H1 (cell line): ENCODE measurements around the gene ALK. TPM values are rescaled to one million over a fixed set of nuclear protein-coding genes. Genes with fewer than 3 reads are reported as not detected.

Source experiments
- CTCF ChIA-PET: fragments of 300-600 bp; sonication (Branson Sonifier 250); formaldehyde crosslinking; loops from one replicate; lab custom pipeline; 2021; ENCODE audit not compliant: partially characterized antibody; lab: Charles Lee
- POLR2A ChIA-PET: fragments of 300-600 bp; sonication (Branson Sonifier 250); formaldehyde crosslinking; loops from one replicate; lab custom pipeline; 2021; ENCODE audit warnings: inconsistent platforms; ENCODE audit not compliant: partially characterized antibody; lab: Charles Lee
- DNase-seq, 2 experiments: peaks; one replicate each; pipeline versions ENCODE4 v3.0.0 to v3.0.0-alpha.2; 2010 to 2022; ENCODE audit warnings: low spot score in 2 of 2, low read depth in 1 of 2, mixed read lengths in 1 of 2
- FAIRE-seq: peaks from 2 replicates; lab custom pipeline; 2011; peaks lifted over from hg19 to GRCh38; lab: Jason Lieb, UNC
- H2AFZ ChIP-seq: 2 replicates; pipeline ENCODE4 v1.8.1; 2012; ENCODE audit warnings: low read length, inconsistent platforms
- H2AK5ac ChIP-seq: 2 replicates; pipeline ENCODE4 v1.6.1; 2013; ENCODE audit warnings: low read depth, low read length
- H2BK120ac ChIP-seq: replicated peaks from 2 replicates; pipeline ENCODE3; 2013; ENCODE audit warnings: low read depth, low read length, inconsistent platforms
- H2BK12ac ChIP-seq: 2 replicates; pipeline ENCODE4 v1.6.1; 2013; ENCODE audit warnings: low read depth, low read length
- H2BK15ac ChIP-seq: 2 replicates; pipeline ENCODE4 v1.6.1; 2013; ENCODE audit warnings: low read length
- H2BK20ac ChIP-seq: 2 replicates; pipeline ENCODE4 v1.6.1; 2013; ENCODE audit warnings: low read length
- H2BK5ac ChIP-seq: 2 replicates; pipeline ENCODE4 v1.6.1; 2013; ENCODE audit warnings: low read depth, low read length
- H3K14ac ChIP-seq: 2 replicates; pipeline ENCODE4 v1.6.1; 2013; ENCODE audit warnings: inconsistent platforms; ENCODE audit not compliant: insufficient read length
- H3K18ac ChIP-seq: 2 replicates; pipeline ENCODE4 v1.6.1; 2013; ENCODE audit warnings: low read length; ENCODE audit errors: extremely low read depth
- H3K23ac ChIP-seq: 2 replicates; pipeline ENCODE4 v1.6.1; 2013; ENCODE audit warnings: inconsistent platforms; ENCODE audit not compliant: insufficient read length
- H3K23me2 ChIP-seq: 2 replicates; pipeline ENCODE4 v1.6.1; 2013; ENCODE audit warnings: low read depth, low read length
- H3K27ac ChIP-seq: 2 replicates; pipeline ENCODE4 v1.6.1; 2011; ENCODE audit warnings: low read depth, low read length, inconsistent platforms
- H3K27me3 ChIP-seq, 4 experiments: replicated peaks in 1 of 4; 1 replicate in 1 of 4; 2 replicates in 3 of 4; pipeline versions ENCODE4 v1.6.1 to v1.8.1; 2011 to 2013; ENCODE audit warnings: low read length in 3 of 4, mild to moderate bottlenecking in 3 of 4, inconsistent platforms in 2 of 4, mixed read lengths in 2 of 4, moderate library complexity in 1 of 4; ENCODE audit not compliant: control insufficient read depth in 3 of 4, insufficient read depth in 3 of 4; ENCODE audit errors: extremely low read depth in 1 of 4
- H3K36me3 ChIP-seq, 4 experiments: 2 replicates each; pipeline versions ENCODE4 v1.6.1 to v1.8.1; 2011 to 2013; ENCODE audit warnings: mild to moderate bottlenecking in 4 of 4, low read length in 3 of 4, moderate library complexity in 2 of 4, control low read depth in 1 of 4, inconsistent platforms in 1 of 4; ENCODE audit not compliant: insufficient read depth in 4 of 4, control insufficient read depth in 2 of 4
- H3K4ac ChIP-seq: replicated peaks from 2 replicates; pipeline ENCODE3; 2013; ENCODE audit warnings: low read length, low read depth, mixed read lengths, inconsistent platforms; ENCODE audit not compliant: insufficient read length
- H3K4me1 ChIP-seq, 4 experiments: replicated peaks in 1 of 4; 1 replicate in 1 of 4; 2 replicates in 3 of 4; pipeline versions ENCODE4 v1.6.1 to v1.8.1; 2011 to 2013; ENCODE audit warnings: low read length in 3 of 4, inconsistent platforms in 2 of 4, mixed read lengths in 1 of 4; ENCODE audit not compliant: insufficient read depth in 4 of 4, control insufficient read depth in 3 of 4
- H3K4me2 ChIP-seq, 2 experiments: 2 replicates each; pipeline versions ENCODE4 v1.6.1 to v1.8.1; 2011 to 2013; ENCODE audit warnings: low read depth in 2 of 2, low read length in 2 of 2, control low read depth in 1 of 2, inconsistent platforms in 1 of 2, mild to moderate bottlenecking in 1 of 2; ENCODE audit not compliant: insufficient read depth in 1 of 2
- H3K4me3 ChIP-seq, 4 experiments: fragments of 200-600, 300-600 bp in 1 of 4; sonication (generic), shearing (Covaris generic), sonication (Bioruptor Twin) in 1 of 4; 2 replicates each; pipeline versions ENCODE4 v1.5.1 to v1.8.1; 2011 to 2016; ENCODE audit warnings: low read length in 4 of 4, low read depth in 3 of 4, control low read depth in 2 of 4, inconsistent platforms in 2 of 4, mild to moderate bottlenecking in 2 of 4, mixed read lengths in 1 of 4, moderate library complexity in 1 of 4; ENCODE audit not compliant: insufficient read depth in 2 of 4; ENCODE audit errors: extremely low read depth in 1 of 4
- H3K56ac ChIP-seq: replicated peaks from 2 replicates; pipeline ENCODE3; 2013; ENCODE audit warnings: low read depth, mild to moderate bottlenecking, mixed read lengths, low read length, inconsistent platforms; ENCODE audit not compliant: insufficient read length
- H3K79me1 ChIP-seq: 2 replicates; pipeline ENCODE4 v1.6.1; 2013; ENCODE audit warnings: low read depth, low read length, control low read depth
- H3K79me2 ChIP-seq, 2 experiments: 2 replicates each; pipeline versions ENCODE4 v1.6.1 to v1.8.1; 2012 to 2013; ENCODE audit warnings: low read length in 2 of 2, mild to moderate bottlenecking in 2 of 2, inconsistent platforms in 1 of 2; ENCODE audit not compliant: insufficient read depth in 2 of 2, control insufficient read depth in 1 of 2
- H3K9ac ChIP-seq, 4 experiments: replicated peaks in 1 of 4; 1 replicate in 1 of 4; 2 replicates in 3 of 4; pipeline versions ENCODE4 v1.6.1 to v1.8.1; 2011 to 2013; ENCODE audit warnings: low read depth in 3 of 4, low read length in 3 of 4, control low read depth in 2 of 4, mild to moderate bottlenecking in 2 of 4, moderate library complexity in 2 of 4, inconsistent platforms in 1 of 4; ENCODE audit errors: extremely low read depth in 1 of 4
- H3K9me3 ChIP-seq, 2 experiments: 2 replicates each; pipeline versions ENCODE4 v1.6.1 to v1.8.1; 2012 to 2013; ENCODE audit warnings: mild to moderate bottlenecking in 2 of 2, moderate library complexity in 2 of 2, control low read depth in 1 of 2, inconsistent platforms in 1 of 2, low read depth in 1 of 2, low read length in 1 of 2, mixed read lengths in 1 of 2; ENCODE audit not compliant: insufficient read depth in 2 of 2
- H4K20me1 ChIP-seq, 2 experiments: replicated peaks in 1 of 2; 2 replicates each; pipeline versions ENCODE3 to v1.8.1; 2011 to 2013; ENCODE audit warnings: inconsistent platforms in 2 of 2, low read length in 2 of 2, mild to moderate bottlenecking in 1 of 2; ENCODE audit not compliant: insufficient read depth in 2 of 2, control insufficient read depth in 1 of 2
- H4K5ac ChIP-seq: 2 replicates; pipeline ENCODE4 v1.6.1; 2013; ENCODE audit warnings: low read length, low read depth, mixed read lengths, inconsistent platforms; ENCODE audit not compliant: insufficient read length
- H4K8ac ChIP-seq: 2 replicates; pipeline ENCODE4 v1.8.0; 2013; ENCODE audit warnings: mild to moderate bottlenecking, moderate library complexity, low read length, inconsistent platforms; ENCODE audit not compliant: insufficient read depth; ENCODE audit errors: extremely low read depth
- H4K91ac ChIP-seq: replicated peaks from 2 replicates; pipeline ENCODE3; 2013; ENCODE audit warnings: low read length, mixed read lengths, inconsistent platforms; ENCODE audit not compliant: insufficient read length
- CBX8 ChIP-seq: fragments of 300-800, 300-1000 bp; sonication (generic); IDR thresholded peaks from 2 replicates; pipeline ENCODE4 v1.7.1; 2016; ENCODE audit warnings: low read depth, low read length, borderline replicate concordance
- CEBPB ChIP-seq: IDR thresholded peaks from 2 replicates; pipeline ENCODE4 v1.6.1; 2012; ENCODE audit warnings: low read depth, low read length
- JUND ChIP-seq: IDR thresholded peaks from 2 replicates; pipeline ENCODE4 v1.6.1; 2011; ENCODE audit warnings: mild to moderate bottlenecking, improper control_type of control experiment, low read length
- PHF8 ChIP-seq: fragments of 200-600 bp; sonication (generic); conservative IDR thresholded peaks from 2 replicates; pipeline ENCODE4 v1.7.1; 2012; ENCODE audit warnings: low read depth, mild to moderate bottlenecking, inconsistent platforms, low read length, moderate library complexity
- POU5F1 ChIP-seq: IDR thresholded peaks from 2 replicates; pipeline ENCODE4 v1.6.1; 2011; ENCODE audit warnings: low read depth, mild to moderate bottlenecking, low read length, moderate library complexity
- SP4 ChIP-seq: IDR thresholded peaks from 2 replicates; pipeline ENCODE4 v1.6.1; 2012; ENCODE audit warnings: low read length, inconsistent platforms
- SRF ChIP-seq: IDR thresholded peaks from 2 replicates; pipeline ENCODE4 v1.6.1; 2011; ENCODE audit warnings: mild to moderate bottlenecking, low read depth, low read length, moderate library complexity
- ZNF274 ChIP-seq: IDR thresholded peaks from 2 replicates; pipeline ENCODE4 v1.7.0; 2012; ENCODE audit warnings: low read length, borderline replicate concordance; ENCODE audit errors: extremely low read depth
- WGBS, 2 experiments: shearing (Covaris generic) in 1 of 2; methylation state at CpG; one replicate each; pipeline versions ENCODE4 v1.1.6 to v1.1.7; 2013 to 2015; ENCODE audit warnings: low lambda C conversion rate in 2 of 2, mixed read lengths in 2 of 2, inconsistent platforms in 1 of 2, low coverage in 1 of 2, missing lambda C conversion rate in 1 of 2; ENCODE audit not compliant: insufficient replicate concordance in 2 of 2, insufficient coverage in 1 of 2, insufficient read length in 1 of 2; ENCODE audit errors: extremely low coverage in 1 of 2, missing lambda C conversion rate in 1 of 2; 5-methylcytosine and 5-hydroxymethylcytosine counted together
- polyA plus RNA-seq, 7 experiments: library from polyadenylated mRNA; depleted of rRNA in 3 of 7; stranded (reverse) in 5 of 7; unstranded in 2 of 7; fragments of >200 nt in 5 of 7; fragments of 200-250 nt in 2 of 7; gene quantifications; 1 replicate in 5 of 7; 2 replicates in 1 of 7; 4 replicates in 1 of 7; pipeline versions ENCODE4 v1.2.1 to v1.2.3, GENCODE V29; 2011 to 2013; ENCODE audit warnings: missing spikeins in 2 of 7, mixed read lengths in 2 of 7
- total RNA-seq: library from RNA; stranded (reverse); fragmentation: NEBNext Ultra II Directional; extraction: Animal tissue kit (Norgen Biotek cat#: 25700); gene quantifications from 2 replicates; pipeline ENCODE4 v1.2.1, GENCODE V29; 2021

The ALK gene
- total and polyA plus RNA-seq, 2 of the 8 experiments (the other 6 are each of a cell fraction or from before 2014, with no cell fraction given) = 0.02 to 0.09 TPM

DNA sequence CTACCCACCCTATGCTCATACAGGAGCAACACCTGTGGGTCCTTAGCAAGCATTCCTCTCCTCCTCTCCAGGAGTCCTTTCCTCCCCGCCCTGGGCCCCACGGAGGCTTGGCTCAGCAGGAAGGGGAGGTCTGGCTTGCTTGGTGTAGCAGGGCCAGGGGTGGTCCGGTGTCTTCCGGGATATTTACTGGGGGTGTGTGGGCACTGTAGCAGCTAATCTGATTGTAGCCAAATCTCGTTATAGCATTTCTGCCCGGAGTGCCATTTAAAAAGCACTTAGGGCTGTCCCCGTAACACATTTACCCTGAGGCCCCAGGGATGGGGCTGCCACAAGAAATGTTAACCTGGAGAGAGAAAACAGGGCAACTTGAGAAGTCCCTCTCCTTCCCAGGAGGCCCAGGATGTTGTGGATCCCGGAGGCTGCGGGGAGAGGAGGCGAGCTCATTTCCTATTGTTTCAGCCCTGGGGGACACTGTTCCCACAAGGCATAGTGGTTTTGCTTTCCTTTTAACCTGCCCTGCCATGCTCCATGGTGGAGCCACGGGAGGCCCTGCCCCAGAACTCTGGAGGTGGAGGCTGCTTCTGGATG is 671.6 kb downstream of the ALK start:
- no peak overlapping the region; the same call in 1 of the 2 replicates for H4K8ac ChIP-seq
- no peak overlapping the region for H2BK20ac ChIP-seq
- no peaks in the 10 kb centered on the region for H3K9me3 ChIP-seq
- FAIRE-seq (no peak), DNase-seq (no peak)
- no peak overlapping the region for H2AFZ ChIP-seq
- H4K91ac ChIP-seq = no peak overlapping the region
- H3K18ac ChIP-seq = no peak overlapping the region
- H3K79me1 ChIP-seq = no peaks in the 10 kb centered on the region
- ChIA-PET CTCF (interaction anchor here (1.0 to 2.8 kb wide), 4 partner anchors 11 to 59 kb away, joined by 3 to 13 read pairs (median 4); no protein-coding TSS in a partner anchor), POLR2A (no interaction called here)
- no peak overlapping the region for H3K9ac ChIP-seq
- 90% methylated on average over 11 of the region's 11 CpGs; no CpG with 5 or more reads in 1 of the 2 experiments for WGBS, 2 experiments
- H3K36me3 ChIP-seq = no peaks in the 10 kb centered on the region
- H4K20me1 ChIP-seq = no peaks in the 10 kb centered on the region
- H3K27ac ChIP-seq = no peak overlapping the region
- H3K4me2 ChIP-seq = no peak overlapping the region
- H3K14ac ChIP-seq = no peak overlapping the region
- H3K4ac ChIP-seq = no peak overlapping the region
- H4K5ac ChIP-seq = no peak overlapping the region
- H2BK12ac ChIP-seq = no peak overlapping the region
- no peak overlapping the region for H3K23ac ChIP-seq
- H2BK15ac ChIP-seq = no peak overlapping the region
- no peak overlapping the region for H3K4me3 ChIP-seq
- H3K56ac ChIP-seq = no peak overlapping the region
- no peak overlapping the region for H2BK5ac ChIP-seq
- H3K23me2 ChIP-seq = no peaks in the 10 kb centered on the region
- no peaks in the 10 kb centered on the region; a peak in 1 of 7 replicates for H3K4me1 ChIP-seq
- H2BK120ac ChIP-seq = no peak overlapping the region
- H2AK5ac ChIP-seq = no peak overlapping the region
- TF ChIP-seq POU5F1 = no peak
- no peak for TF ChIP-seq SRF
- no peak for TF ChIP-seq SP4
- TF ChIP-seq ZNF274 = no peak
- TF ChIP-seq JUND = no peak
- no peak for TF ChIP-seq PHF8
- no peak for TF ChIP-seq CEBPB
- TF ChIP-seq CBX8 = no peak
- no peaks in the 10 kb centered on the region for H3K27me3 ChIP-seq
- H3K79me2 ChIP-seq = no peaks in the 10 kb centered on the region
